T-helper 2 cell treated with Interferon-gamma antibody and Interleukin-4, amounts not matched to agents 5 μg/mL and 100 μg/mL, for 36 hours (primary cell): ENCODE results near the gene RTP3.
A peak's percentile ranks its signal among the peaks of the same experiment; 100 is the strongest.
"Not testable (repeated sequence)": the region's sequence is repeated elsewhere in the genome, so short reads cannot be mapped to it uniquely, and the experiment has no call there.

Source experiments
- DNase-seq: peaks from one replicate; pipeline ENCODE4 v3.0.0; 2021; ENCODE audit warnings: low spot score
- H3K27ac Mint-ChIP-seq: one replicate; pipeline ENCODE4 v1.8.0; 2021; ENCODE audit warnings: mild to moderate bottlenecking, mixed read lengths
- H3K27me3 Mint-ChIP-seq: one replicate; pipeline ENCODE4 v1.8.0; 2021; ENCODE audit warnings: low read depth, mixed read lengths
- H3K36me3 Mint-ChIP-seq: one replicate; pipeline ENCODE4 v1.8.0; 2021; ENCODE audit warnings: low read depth, mixed read lengths
- H3K4me1 Mint-ChIP-seq: one replicate; pipeline ENCODE4 v1.8.0; 2021; ENCODE audit warnings: low read depth, mixed read lengths
- H3K4me3 Mint-ChIP-seq: one replicate; pipeline ENCODE4 v1.8.0; 2022; ENCODE audit warnings: mild to moderate bottlenecking, moderate library complexity, mixed read lengths
- H3K9me3 Mint-ChIP-seq: one replicate; pipeline ENCODE4 v1.8.0; 2021; ENCODE audit warnings: mixed read lengths

RTP3 gene

GRCh38 chr3:46491089-46492070 is 6.4 kb upstream of the RTP3 start:
- Mint-ChIP-seq H3K9me3 (no peaks in the 10 kb centered on the region), H3K27me3 (peaks cover 29% of the 10 kb centered on the region), H3K27ac (no peak overlapping the region), H3K36me3 (no peaks in the 10 kb centered on the region), H3K4me3 (no peak overlapping the region), H3K4me1 (peaks cover 17% of the 10 kb centered on the region)
- no peak for DNase-seq

- DNase-seq, result no peak
- H3K27me3 Mint-ChIP-seq, result peaks cover 13% of the 10 kb centered on the region
- no peaks in the 10 kb centered on the region for H3K9me3 Mint-ChIP-seq
- H3K36me3 Mint-ChIP-seq, result no peaks in the 10 kb centered on the region
- peaks cover 17% of the 10 kb centered on the region for H3K4me1 Mint-ChIP-seq
- H3K4me3 Mint-ChIP-seq, result no peak overlapping the region
- no peak overlapping the region for H3K27ac Mint-ChIP-seq
Observed at GRCh38 chr3:46492890-46493547, 4.8 kb upstream of the RTP3 start.

GRCh38 chr3:46494491-46494890 is 3.3 kb upstream of the RTP3 start:
- H3K4me1 Mint-ChIP-seq, H3K9me3 Mint-ChIP-seq, DNase-seq, H3K27me3 Mint-ChIP-seq, H3K27ac Mint-ChIP-seq, H3K4me3 Mint-ChIP-seq, H3K36me3 Mint-ChIP-seq: not testable (repeated sequence)

- Mint-ChIP-seq H3K27ac (no peak overlapping the region), H3K27me3 (peaks cover 8% of the 10 kb centered on the region), H3K36me3 (no peaks in the 10 kb centered on the region), H3K4me1 (peaks cover 3% of the 10 kb centered on the region), H3K4me3 (no peak overlapping the region), H3K9me3 (no peaks in the 10 kb centered on the region)
- no peak for DNase-seq
Observed at GRCh38 chr3:46495901-46496456, 1.8 kb upstream of the RTP3 start.

GRCh38 chr3:46496746-46497555 is 825 bp upstream of the RTP3 start:
- Mint-ChIP-seq H3K4me3 (no peak overlapping the region), H3K27me3 (peaks cover under 1% of the 10 kb centered on the region), H3K9me3 (no peaks in the 10 kb centered on the region), H3K36me3 (no peaks in the 10 kb centered on the region), H3K27ac (no peak overlapping the region), H3K4me1 (peaks cover 3% of the 10 kb centered on the region)
- no peak for DNase-seq

- no peak for DNase-seq
- Mint-ChIP-seq H3K4me1 (peaks cover 7% of the 10 kb centered on the region), H3K36me3 (no peaks in the 10 kb centered on the region), H3K27ac (no peak overlapping the region), H3K27me3 (no peaks in the 10 kb centered on the region), H3K4me3 (no peak overlapping the region), H3K9me3 (no peaks in the 10 kb centered on the region)
Observed at GRCh38 chr3:46498916-46499519, 1.2 kb downstream of the RTP3 start.

- Mint-ChIP-seq H3K9me3 (no peaks in the 10 kb centered on the region), H3K27me3 (no peaks in the 10 kb centered on the region), H3K27ac (no peak overlapping the region), H3K4me3 (no peak overlapping the region), H3K36me3 (no peaks in the 10 kb centered on the region), H3K4me1 (peaks cover 16% of the 10 kb centered on the region)
- DNase-seq, result no peak
Observed at GRCh38 chr3:46500656-46501635, 3.2 kb downstream of the RTP3 start.

- no peak overlapping the region for H3K27ac Mint-ChIP-seq
- DNase-seq, result no peak
- H3K36me3 Mint-ChIP-seq, result no peaks in the 10 kb centered on the region
- no peaks in the 10 kb centered on the region for H3K9me3 Mint-ChIP-seq
- peaks cover 16% of the 10 kb centered on the region for H3K4me1 Mint-ChIP-seq
- peaks cover 2% of the 10 kb centered on the region for H3K27me3 Mint-ChIP-seq
- H3K4me3 Mint-ChIP-seq, result no peak overlapping the region
Observed at GRCh38 chr3:46501702-46502101, 3.9 kb downstream of the RTP3 start.

GRCh38 chr3:46503200-46503874 is 5.6 kb downstream of the RTP3 start:
- H3K27ac Mint-ChIP-seq, result no peak overlapping the region

GRCh38 chr3:46504789-46505188 is 7.0 kb downstream of the RTP3 start:
- Mint-ChIP-seq H3K27me3 (peaks cover 10% of the 10 kb centered on the region), H3K4me1 (peaks cover 14% of the 10 kb centered on the region), H3K27ac (no peak overlapping the region), H3K9me3 (no peaks in the 10 kb centered on the region), H3K4me3 (no peak overlapping the region), H3K36me3 (no peaks in the 10 kb centered on the region)
- peak; percentile 21 for DNase-seq

More at GRCh38 chr3:46503200-46503874, 5.6 kb downstream of the RTP3 start:
- Mint-ChIP-seq H3K27me3 (peaks cover 3% of the 10 kb centered on the region), H3K9me3 (no peaks in the 10 kb centered on the region), H3K4me1 (peaks cover 14% of the 10 kb centered on the region), H3K4me3 (peak overlapping the region; percentile 3), H3K36me3 (no peaks in the 10 kb centered on the region)
- no peak for DNase-seq

- no peak overlapping the region for H3K4me3 Mint-ChIP-seq
- DNase-seq, result no peak
- no peaks in the 10 kb centered on the region for H3K36me3 Mint-ChIP-seq
- peaks cover 16% of the 10 kb centered on the region for H3K27me3 Mint-ChIP-seq
- H3K27ac Mint-ChIP-seq, result no peak overlapping the region
- peaks cover 12% of the 10 kb centered on the region for H3K4me1 Mint-ChIP-seq
- H3K9me3 Mint-ChIP-seq, result no peaks in the 10 kb centered on the region
Observed at GRCh38 chr3:46505953-46506352, 8.2 kb downstream of the RTP3 start.

- Mint-ChIP-seq H3K27me3 (peaks cover 22% of the 10 kb centered on the region), H3K4me1 (peaks cover 12% of the 10 kb centered on the region), H3K4me3 (no peak overlapping the region), H3K36me3 (no peaks in the 10 kb centered on the region), H3K27ac (no peak overlapping the region), H3K9me3 (no peaks in the 10 kb centered on the region)
- no peak for DNase-seq
Observed at GRCh38 chr3:46506526-46506925, 8.8 kb downstream of the RTP3 start.
